GM18909 (cell line): ENCODE data around the gene GTF3C5.
"Not testable (repeated sequence)": the region's sequence is repeated elsewhere in the genome, so short reads cannot be mapped to it uniquely, and the experiment has no call there.

Experiments
- ATAC-seq: cut with Tn5 transposase; IDR thresholded peaks from one replicate; pipeline ENCODE4 v1.9.1; 2021; ENCODE audit warnings: mild to moderate bottlenecking; ENCODE audit not compliant: unreplicated experiment, poor library complexity

The GTF3C5 gene

DNA sequence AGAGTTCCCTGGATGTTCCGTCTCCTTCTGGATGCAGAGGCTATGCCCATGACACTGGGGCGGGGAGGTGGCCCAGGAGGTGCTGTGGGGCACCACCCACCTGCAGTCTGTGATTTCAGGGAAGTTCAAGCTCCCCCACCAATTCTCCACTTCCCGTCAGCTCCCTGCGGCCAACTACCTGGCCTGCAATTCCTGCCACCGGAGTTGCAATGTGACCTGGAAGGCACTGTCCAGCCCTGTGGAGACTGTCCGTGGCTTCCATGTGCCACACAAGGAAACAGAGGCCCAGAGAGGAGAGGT, 35.7 kb upstream of the GTF3C5 start:
- no peak for ATAC-seq

- no peak for ATAC-seq
Observed at GRCh38 chr9:132995879-132996278, 34.9 kb upstream of the GTF3C5 start.

DNA sequence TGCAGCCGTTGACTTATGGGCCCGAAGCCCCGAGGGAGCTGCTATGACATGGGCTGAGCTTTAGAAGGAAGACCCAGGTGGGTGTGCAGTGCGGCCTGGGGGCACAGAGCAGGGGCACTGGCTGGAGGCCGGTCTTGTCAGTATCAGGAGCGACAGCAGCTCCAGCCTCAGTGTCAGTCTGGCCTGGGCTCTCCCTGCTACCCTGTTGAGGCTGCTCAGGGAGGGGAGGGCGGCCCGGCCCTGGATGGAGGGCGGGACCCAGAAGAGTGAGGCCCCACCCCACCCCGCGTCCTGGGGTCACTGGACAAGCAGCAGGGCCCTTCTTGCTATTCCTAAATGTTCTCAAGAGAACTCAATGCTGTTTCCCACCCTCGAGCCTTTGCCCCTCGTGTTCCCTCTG, 34.3 kb upstream of the GTF3C5 start:
- ATAC-seq, result no peak

DNA sequence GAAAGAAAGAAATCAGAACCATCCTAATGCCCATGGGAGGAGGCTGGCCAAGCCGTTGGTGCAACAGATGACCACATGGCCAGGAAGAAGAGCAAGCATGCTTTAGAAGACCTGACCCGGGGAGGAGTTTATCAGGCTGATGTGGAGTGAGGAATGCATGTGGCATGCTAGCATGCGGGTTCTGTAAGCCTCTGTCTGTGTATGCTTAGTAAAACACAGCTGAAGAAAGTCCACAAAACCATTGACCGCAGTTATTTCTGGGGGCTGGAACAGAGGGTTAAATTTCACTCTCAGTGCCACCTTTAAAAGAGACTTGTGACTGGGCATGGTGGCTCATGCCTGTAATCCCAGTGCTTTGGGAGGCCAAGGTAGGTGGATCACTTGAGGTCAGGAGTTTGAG, 33.2 kb upstream of the GTF3C5 start:
- ATAC-seq, result no peak

GRCh38 chr9:132998221-132998620, 32.6 kb upstream of the GTF3C5 start:
- ATAC-seq, result not testable (repeated sequence)

GRCh38 chr9:132998831-132999635, 31.8 kb upstream of the GTF3C5 start:
- ATAC-seq, result no peak

GRCh38 chr9:133002147-133003070, 28.4 kb upstream of the GTF3C5 start:
- ATAC-seq, result no peak

- no peak for ATAC-seq
Observed at GRCh38 chr9:133003071-133003461, 27.7 kb upstream of the GTF3C5 start.

- ATAC-seq, result no peak
Observed at GRCh38 chr9:133003671-133004090, 27.1 kb upstream of the GTF3C5 start.

DNA sequence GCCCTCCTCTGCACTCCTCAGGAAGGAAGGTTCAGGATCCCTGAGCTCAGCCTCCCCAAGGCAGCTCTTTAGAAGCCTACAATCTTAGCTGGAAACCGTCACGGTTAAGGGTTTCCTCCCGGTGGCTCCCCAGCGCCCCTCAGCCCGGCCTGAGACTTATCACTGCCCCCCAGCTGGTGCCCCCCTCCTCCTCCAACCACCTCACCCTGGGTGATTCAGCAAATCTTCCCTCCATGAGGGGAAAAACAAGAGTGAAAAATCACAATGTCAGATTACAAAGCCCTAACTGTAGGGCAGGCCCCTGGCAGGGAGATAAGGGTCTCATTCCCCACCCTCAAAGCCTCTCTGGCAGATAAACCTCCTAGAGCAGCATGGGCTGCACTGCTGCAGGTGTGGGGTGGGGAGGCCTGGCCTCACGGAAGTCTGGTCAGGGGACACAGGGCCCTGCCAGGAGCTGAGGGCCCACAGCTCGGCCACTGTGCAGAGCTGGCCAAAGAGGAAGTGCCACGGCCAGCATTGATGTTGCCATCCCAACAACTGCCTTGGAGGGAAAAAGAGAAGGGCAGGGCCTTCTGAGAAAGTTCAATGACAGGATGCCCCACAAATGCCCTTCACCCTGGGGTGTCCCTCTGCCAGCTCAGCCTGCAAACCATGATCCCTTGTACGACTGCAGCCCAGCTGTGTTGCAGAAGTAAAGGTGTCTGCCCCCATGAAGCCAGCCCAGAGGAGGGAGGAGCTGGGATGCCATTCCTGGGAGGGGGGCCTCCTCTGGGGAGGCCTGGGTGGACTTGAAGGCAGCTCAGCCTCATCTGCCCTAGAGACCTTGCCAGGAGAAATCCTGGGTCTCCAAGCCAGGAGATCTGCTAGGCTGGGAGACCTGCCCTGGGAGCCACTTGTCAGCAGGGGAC, 26.5 kb upstream of the GTF3C5 start:
- ATAC-seq, result no peak

GRCh38 chr9:133004999-133005760, 25.6 kb upstream of the GTF3C5 start:
- ATAC-seq, result no peak

GRCh38 chr9:133005957-133006356, 24.8 kb upstream of the GTF3C5 start:
- ATAC-seq, result no peak

DNA sequence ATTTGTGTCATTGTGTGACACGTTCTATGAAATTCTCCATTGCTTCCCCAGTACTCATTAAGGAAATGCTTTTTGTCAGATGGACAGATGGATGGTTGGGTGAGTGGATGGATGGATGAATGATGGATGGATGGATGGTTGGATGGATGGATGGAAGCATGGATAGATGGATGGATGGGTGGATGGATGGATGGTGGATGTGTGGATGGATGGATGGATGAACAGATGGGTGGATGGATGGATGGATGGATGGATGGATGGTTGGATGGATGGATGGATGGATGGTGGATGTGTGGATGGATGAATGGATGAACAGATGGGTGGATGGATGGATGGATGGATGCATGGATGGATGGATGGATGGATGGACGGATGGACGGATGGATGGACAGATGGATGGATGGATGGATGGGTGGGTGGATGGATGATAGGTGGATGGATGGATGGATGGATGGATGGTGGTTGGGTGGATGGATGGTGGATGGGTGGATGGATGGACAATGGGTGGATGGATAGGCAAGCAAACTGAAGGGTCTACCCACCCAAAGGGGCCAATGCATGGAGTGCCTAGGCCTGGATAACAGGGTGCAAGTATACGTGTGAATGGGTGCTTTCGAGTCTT, 24.0 kb upstream of the GTF3C5 start:
- ATAC-seq, result no peak

DNA sequence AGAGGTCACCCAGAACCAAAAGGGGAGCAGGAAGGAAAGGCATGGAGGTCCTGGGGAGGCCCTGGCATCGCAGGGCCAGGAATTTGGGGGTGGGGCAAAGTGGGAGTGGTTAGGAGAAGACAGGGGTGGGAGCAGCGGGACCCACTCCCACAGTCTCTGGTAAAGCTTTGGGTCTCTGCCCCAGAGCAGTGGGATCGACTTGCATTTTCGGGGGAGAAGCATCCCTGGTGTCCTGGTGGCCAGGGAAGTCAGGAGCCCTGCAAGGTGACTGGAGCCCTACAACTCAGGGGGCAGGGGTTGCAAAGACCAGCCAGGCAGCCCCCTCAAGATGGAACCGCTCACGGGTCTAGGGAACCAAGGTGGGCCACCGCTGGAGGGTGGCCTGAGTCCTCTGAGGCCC, 22.4 kb upstream of the GTF3C5 start:
- ATAC-seq, result no peak

- ATAC-seq, result no peak
Observed at GRCh38 chr9:133008824-133009223, 22.0 kb upstream of the GTF3C5 start.

GRCh38 chr9:133009906-133010582, 20.8 kb upstream of the GTF3C5 start:
- ATAC-seq, result no peak

GRCh38 chr9:133014696-133015095, 16.1 kb upstream of the GTF3C5 start:
- no peak for ATAC-seq

DNA sequence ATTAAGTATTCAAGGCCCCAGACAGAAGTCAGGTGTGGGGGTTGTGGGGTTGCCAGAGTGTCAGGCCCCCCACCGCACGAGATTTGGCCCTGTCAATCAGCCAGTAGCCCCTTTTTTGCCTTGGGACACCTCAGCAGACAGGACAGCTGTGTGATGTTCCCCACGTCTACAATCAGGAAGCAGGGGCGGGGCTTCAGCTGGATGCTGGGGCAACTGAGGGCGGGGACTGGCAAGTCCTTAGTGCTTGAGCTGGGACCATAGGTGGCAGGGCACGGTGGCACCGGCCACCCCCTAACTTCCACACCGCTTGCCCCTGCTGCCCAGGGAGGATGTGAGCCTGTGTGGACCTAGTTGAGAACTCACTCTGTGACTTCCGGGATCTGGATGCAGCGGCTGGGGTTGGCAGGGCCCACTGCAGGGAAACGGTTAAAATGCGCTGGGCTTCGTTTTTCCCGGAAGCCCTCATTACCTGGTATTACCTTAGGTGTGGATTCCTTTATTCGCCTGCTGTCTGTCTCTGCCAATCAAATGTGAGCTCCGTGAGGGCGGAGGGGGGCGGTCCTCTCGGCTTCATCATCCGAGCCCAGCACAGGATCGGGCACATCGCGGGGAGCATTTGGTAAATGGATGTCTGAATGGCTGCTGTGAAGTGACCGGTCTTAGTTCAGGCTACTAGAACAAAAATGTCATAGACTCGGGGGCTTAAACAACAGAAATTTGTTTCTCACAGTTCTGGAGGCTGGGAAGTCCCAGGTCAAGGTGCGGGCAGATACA, 7.5 kb upstream of the GTF3C5 start:
- no peak for ATAC-seq
